Natural killer cell treated with Interleukin-12 subunit alpha and Interleukin-12 subunit beta and Interleukin-15 and Interleukin-18, amount 100 ng/mL, for 72 hours (primary cell): ENCODE data around the gene NUDT1. TPM values are rescaled to one million over a fixed set of nuclear protein-coding genes. Genes with fewer than 3 reads are reported as not detected.

Source experiments
- ATAC-seq, 2 donors: fragments of 150-1000 bp; cut with Tn5 transposase in 1 of 2; sonication (Bioruptor Pico), chemical (Tn5 transposase) in 1 of 2; 2 replicates each; pipeline ENCODE4 v1.10.0; 2021
- DNase-seq: peaks from one replicate; pipeline ENCODE4 v3.0.0; 2022; ENCODE audit warnings: low spot score
- H3K27ac Mint-ChIP-seq, 2 donors: 1 replicate in 1 of 2; 2 replicates in 1 of 2; pipeline ENCODE4 v1.8.0; 2022; ENCODE audit warnings: mixed read lengths in 2 of 2, mild to moderate bottlenecking in 1 of 2, moderate library complexity in 1 of 2
- H3K27me3 Mint-ChIP-seq, 2 donors: 1 replicate in 1 of 2; 2 replicates in 1 of 2; pipeline ENCODE4 v1.8.0; 2022; ENCODE audit warnings: mixed read lengths in 2 of 2
- H3K36me3 Mint-ChIP-seq: one replicate; pipeline ENCODE4 v1.8.0; 2022; ENCODE audit warnings: mixed read lengths
- H3K4me1 Mint-ChIP-seq, 2 donors: 1 replicate in 1 of 2; 2 replicates in 1 of 2; pipeline ENCODE4 v1.8.0; 2022; ENCODE audit warnings: low read depth in 2 of 2, mixed read lengths in 2 of 2, mild to moderate bottlenecking in 1 of 2
- H3K4me3 Mint-ChIP-seq: one replicate; pipeline ENCODE4 v1.8.0; 2022; ENCODE audit warnings: mixed read lengths
- H3K9me3 Mint-ChIP-seq: 2 replicates; pipeline ENCODE4 v1.8.0; 2022; ENCODE audit warnings: mixed read lengths
- total RNA-seq, 2 donors: library from RNA; stranded (reverse); gene quantifications; one replicate each; pipeline ENCODE4 v1.2.3, GENCODE V29; 2022

The NUDT1 gene
- total RNA-seq, 2 donors from 2014 or later = 31.7 to 65.2 TPM

DNA sequence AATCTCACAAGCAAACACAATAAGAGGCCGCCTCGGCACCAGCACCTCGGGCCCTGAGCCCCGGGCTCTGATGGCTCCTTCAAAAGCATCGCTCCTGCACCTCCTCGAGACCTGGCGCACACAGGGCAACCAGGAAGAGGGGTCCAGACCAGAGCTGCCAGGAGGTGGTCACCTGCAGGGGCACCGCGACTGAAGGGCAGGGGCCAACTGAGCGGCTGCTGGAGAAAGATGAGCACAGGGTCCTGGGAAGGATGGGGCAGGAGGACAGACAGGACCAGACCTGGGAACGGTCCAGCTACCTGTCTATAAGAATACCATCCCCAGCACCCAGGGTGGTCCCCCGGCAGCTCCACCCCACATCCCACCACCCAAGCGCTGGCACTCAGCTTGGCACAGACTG, 30.1 kb upstream of the NUDT1 start:
- DNase-seq = no peak

DNA sequence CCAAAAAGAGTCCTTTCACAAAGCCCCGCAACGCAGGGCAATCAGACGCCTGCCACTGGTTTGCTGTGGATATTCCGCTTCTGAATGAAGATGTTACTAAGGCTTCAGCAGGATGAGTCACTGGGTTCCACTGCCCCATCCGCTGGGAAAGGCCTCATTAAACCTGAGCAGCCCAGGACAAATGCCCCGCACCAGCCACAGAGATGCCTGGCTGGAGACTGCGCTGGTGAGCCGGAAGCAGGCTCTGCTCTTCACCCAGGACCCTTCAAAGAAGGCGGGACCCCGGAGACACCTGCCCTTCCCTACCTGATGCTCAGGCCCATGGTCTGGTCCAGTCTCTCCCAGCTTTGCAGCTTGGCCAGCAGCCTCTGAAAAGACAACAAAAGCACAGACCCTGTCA, 29.1 kb upstream of the NUDT1 start:
- Mint-ChIP-seq H3K27ac (no peak overlapping the region), H3K27me3 (no peaks in the 10 kb centered on the region), H3K4me1 (peaks cover 0 to 8% of the 10 kb centered on the region in 2 donors), H3K36me3 (peaks cover 22% of the 10 kb centered on the region), H3K9me3 (no peaks in the 10 kb centered on the region), H3K4me3 (no peak overlapping the region)
- no peak for DNase-seq
- ATAC-seq = no peak

More for the DNA sequence above, 30.1 kb upstream of the NUDT1 start:
- H3K27ac Mint-ChIP-seq = no peak overlapping the region
- H3K4me3 Mint-ChIP-seq = no peak overlapping the region
- ATAC-seq = no peak
- H3K4me1 Mint-ChIP-seq = peaks cover 0 to 8% of the 10 kb centered on the region in 2 donors
- H3K9me3 Mint-ChIP-seq = no peaks in the 10 kb centered on the region
- H3K27me3 Mint-ChIP-seq = no peaks in the 10 kb centered on the region
- peaks cover 22% of the 10 kb centered on the region for H3K36me3 Mint-ChIP-seq

DNA sequence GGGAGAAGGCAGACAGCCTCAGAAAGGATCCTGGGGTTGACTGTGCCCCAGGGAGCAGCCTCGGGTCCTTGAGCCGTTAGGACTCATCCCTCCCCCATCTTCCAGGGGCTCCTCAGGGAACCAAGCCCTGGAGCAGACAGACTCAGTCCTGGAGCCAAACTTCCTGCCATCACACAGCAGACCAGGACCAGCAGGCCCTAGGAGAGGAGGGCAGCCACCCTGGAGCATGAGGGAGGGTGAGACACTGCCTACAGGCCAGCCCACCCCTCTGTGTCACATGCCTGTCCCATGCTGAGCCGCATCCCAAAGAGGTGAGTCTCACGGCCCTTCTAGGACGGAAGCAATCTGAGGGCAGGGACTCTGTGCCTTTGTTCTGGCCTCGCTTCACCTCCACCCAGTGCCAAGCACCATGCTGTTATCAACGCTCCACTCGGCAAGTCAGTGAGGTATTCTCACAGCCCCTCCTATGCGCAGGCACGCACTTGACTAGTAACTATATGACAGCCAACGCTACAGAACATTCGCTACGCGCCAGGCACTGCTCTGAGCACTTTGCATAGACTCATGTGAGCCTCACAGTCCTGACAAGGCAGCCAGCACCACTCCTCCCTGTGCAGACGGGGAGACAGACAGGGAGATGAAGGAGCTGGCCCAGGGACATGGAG, 28.3 kb upstream of the NUDT1 start:
- H3K4me3 Mint-ChIP-seq = no peak overlapping the region
- H3K27me3 Mint-ChIP-seq = no peaks in the 10 kb centered on the region
- peaks cover 17% of the 10 kb centered on the region for H3K36me3 Mint-ChIP-seq
- H3K27ac Mint-ChIP-seq = peak overlapping the region in 1 of 2 donors; percentile 40
- peaks cover 0 to 10% of the 10 kb centered on the region in 2 donors for H3K4me1 Mint-ChIP-seq
- ATAC-seq (no peak), DNase-seq (no peak)
- H3K9me3 Mint-ChIP-seq = no peaks in the 10 kb centered on the region

DNA sequence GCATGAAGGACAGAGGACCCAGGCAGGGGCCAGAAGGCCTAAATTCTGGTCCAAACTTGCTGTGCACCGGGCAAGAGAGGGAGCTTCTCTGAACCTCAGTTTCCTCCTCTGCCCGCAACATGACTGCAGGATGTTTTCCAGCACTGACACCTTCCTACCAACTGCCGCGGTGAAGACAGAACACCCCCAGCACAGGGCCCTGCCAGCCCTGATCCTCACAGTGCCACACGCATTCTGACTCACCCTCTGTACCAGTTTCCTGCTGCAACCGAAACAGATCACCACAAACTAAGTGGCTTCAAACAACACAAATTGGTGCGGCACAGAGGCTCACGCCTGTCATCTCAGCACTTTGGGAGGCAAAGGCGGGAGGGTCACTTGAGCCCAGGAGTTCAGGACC, 27.4 kb upstream of the NUDT1 start:
- ATAC-seq (peak in 1 of 2 donors; percentile 62), DNase-seq (no peak)
- no peak overlapping the region for H3K4me3 Mint-ChIP-seq
- H3K9me3 Mint-ChIP-seq = no peaks in the 10 kb centered on the region
- peaks cover 16% of the 10 kb centered on the region for H3K36me3 Mint-ChIP-seq
- H3K4me1 Mint-ChIP-seq = peaks cover 0 to 7% of the 10 kb centered on the region in 2 donors
- H3K27me3 Mint-ChIP-seq = no peaks in the 10 kb centered on the region
- H3K27ac Mint-ChIP-seq = no peak overlapping the region

DNA sequence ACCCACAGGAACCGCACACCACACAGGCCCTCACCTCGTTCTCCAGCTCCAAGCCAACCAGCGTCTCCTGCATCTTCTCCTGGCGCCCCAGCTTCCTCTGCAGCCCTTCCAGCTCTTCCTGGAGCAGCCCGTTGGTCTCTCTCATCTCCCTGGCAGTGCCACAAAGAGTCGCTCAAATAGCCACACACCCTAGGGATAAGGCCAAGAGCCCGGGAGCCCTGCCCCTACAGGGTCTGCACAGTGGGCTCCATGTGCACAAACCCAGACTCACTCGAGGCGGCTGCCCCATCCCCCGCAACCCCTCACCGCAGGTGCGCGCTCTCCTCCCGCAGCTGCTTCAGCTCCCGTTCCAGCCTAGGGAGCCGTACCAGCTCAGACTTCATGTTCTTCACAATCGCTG, 26.2 kb upstream of the NUDT1 start:
- ATAC-seq = no peak
- Mint-ChIP-seq H3K36me3 (peaks cover 16% of the 10 kb centered on the region), H3K9me3 (no peaks in the 10 kb centered on the region), H3K4me3 (no peak overlapping the region), H3K27ac (peak overlapping the region in 1 of 2 donors; percentile 37), H3K4me1 (peaks cover 0 to 7% of the 10 kb centered on the region in 2 donors), H3K27me3 (no peaks in the 10 kb centered on the region)
- no peak for DNase-seq

DNA sequence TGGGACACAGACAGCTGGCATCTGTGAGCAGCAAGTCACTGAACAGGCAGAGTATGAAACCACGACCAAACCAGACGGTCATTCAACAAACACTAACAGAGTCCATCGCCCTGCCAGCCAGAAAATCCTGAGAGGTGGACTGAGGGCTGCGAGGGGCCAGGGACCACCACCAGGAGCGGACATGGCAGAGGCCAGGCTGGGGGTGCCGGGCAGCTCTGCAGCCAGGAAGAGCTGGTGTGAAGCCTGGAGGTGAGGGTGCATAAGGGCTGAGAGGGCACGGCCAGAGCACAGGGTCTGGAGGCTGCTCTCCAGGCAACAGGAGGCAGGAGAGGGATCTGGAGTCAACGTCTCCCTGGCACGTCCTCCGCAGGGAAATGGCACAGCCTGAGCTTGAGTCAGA, 24.8 kb upstream of the NUDT1 start:
- Mint-ChIP-seq H3K4me1 (peaks cover 0 to 7% of the 10 kb centered on the region in 2 donors), H3K4me3 (no peak overlapping the region), H3K27ac (no peak overlapping the region), H3K36me3 (peaks cover 16% of the 10 kb centered on the region), H3K9me3 (no peaks in the 10 kb centered on the region), H3K27me3 (no peaks in the 10 kb centered on the region)
- no peak for ATAC-seq
- no peak for DNase-seq

DNA sequence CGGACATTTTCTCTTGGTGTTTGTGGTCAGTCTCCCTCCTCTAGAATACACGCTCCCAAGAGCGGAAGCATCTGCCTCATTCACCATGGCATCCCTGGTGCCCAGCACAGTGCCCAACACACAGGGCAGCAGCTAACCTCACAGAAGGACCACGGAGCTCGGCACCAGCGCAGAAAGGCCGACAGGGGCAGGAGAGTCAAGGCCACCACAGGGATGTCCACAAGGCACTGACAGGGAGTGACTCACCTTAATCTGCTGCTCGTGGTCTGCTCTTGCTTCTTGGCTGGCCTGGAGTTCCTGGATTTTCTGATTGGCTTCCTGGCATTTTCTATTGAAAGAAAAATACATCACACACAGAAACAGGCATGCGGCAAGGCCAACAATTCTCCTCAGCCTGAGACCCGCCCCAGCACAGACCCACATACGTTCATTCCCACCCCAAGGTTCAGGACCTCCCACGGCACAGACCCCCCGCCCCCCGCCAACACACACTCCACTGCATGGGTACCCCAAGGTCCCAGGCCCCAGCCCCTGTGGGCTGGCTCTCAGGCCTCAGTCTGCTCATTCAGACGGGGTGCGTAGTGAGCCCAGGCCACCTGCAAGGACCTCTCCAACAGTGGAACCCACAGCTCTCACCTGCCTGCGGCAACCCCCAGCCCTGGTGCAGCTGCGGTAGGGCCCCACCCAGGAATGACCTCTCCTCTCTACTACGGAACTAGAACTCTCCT, 24.1 kb upstream of the NUDT1 start:
- Mint-ChIP-seq H3K36me3 (peaks cover 10% of the 10 kb centered on the region), H3K9me3 (no peaks in the 10 kb centered on the region), H3K4me3 (no peak overlapping the region), H3K27ac (no peak overlapping the region), H3K27me3 (no peaks in the 10 kb centered on the region), H3K4me1 (peaks cover 0 to 7% of the 10 kb centered on the region in 2 donors)
- no peak for DNase-seq
- ATAC-seq = no peak

DNA sequence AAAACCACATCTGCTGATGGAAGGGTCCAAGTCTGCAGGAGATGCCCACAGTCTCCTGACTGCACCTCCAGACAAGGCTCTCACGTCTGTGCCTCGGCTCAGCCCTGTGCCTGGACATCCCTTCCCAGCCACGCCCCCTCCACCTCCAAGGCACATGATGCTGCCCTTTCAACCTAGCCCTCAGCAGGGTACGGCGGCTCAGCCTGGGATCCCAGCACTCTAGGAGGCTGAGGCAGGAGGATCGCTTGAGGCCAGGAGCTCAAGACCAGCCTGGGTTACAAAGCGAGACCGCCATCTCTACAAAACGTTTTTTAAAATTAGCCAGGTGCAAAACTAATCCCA, 23.6 kb upstream of the NUDT1 start:
- no peak for DNase-seq
- no peaks in the 10 kb centered on the region for H3K27me3 Mint-ChIP-seq
- H3K36me3 Mint-ChIP-seq = peaks cover 9% of the 10 kb centered on the region
- H3K9me3 Mint-ChIP-seq = no peaks in the 10 kb centered on the region
- H3K4me3 Mint-ChIP-seq = no peak overlapping the region
- H3K27ac Mint-ChIP-seq = no peak overlapping the region
- H3K4me1 Mint-ChIP-seq = peaks cover 0 to 7% of the 10 kb centered on the region in 2 donors
- no peak for ATAC-seq

DNA sequence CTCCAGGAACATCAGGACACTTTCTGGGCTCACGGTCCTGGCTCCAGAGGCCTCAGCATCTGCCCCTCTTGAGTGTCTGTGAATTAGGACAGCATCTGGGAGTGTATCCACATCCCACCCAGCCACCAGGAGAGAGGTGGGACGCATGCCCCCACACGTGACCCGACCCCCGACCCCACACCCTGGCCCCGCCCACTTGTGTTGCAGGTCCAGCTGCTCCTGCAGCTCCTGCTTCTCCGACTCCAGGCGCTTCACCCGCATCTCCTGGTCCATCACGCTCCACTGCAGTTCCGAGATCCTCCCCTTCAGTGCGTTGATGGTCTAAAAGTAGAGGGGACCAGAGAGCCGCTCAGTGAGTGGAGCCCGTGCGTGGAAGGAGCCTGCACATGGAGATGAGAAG, 22.9 kb upstream of the NUDT1 start:
- no peaks in the 10 kb centered on the region for H3K27me3 Mint-ChIP-seq
- peaks cover 6% of the 10 kb centered on the region for H3K36me3 Mint-ChIP-seq
- H3K4me3 Mint-ChIP-seq = no peak overlapping the region
- H3K9me3 Mint-ChIP-seq = no peaks in the 10 kb centered on the region
- DNase-seq = no peak
- H3K4me1 Mint-ChIP-seq = peaks cover 0 to 6% of the 10 kb centered on the region in 2 donors
- H3K27ac Mint-ChIP-seq = no peak overlapping the region
- no peak for ATAC-seq

DNA sequence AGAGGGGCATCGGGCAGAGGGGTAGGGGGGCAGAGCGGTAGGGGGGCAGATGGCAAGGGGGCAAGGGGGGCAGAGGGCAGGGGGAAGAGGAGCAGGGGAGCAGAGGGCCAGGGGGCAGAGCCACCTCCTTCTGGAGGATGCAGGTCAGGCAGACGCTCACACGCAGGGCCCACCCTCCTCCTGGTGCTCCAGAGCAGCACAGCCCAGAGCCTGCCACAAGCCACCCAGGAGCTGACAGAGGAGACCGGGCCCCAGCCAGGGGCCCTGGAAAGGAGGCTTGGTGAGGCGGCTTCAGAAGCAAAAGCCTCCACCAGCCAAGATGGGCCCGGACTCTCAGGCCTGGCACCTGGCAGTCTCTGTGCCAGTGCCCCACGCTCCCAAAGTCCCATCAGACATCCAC, 22.4 kb upstream of the NUDT1 start:
- H3K36me3 Mint-ChIP-seq = peaks cover 6% of the 10 kb centered on the region
- H3K4me3 Mint-ChIP-seq = no peak overlapping the region
- no peak for ATAC-seq

DNA sequence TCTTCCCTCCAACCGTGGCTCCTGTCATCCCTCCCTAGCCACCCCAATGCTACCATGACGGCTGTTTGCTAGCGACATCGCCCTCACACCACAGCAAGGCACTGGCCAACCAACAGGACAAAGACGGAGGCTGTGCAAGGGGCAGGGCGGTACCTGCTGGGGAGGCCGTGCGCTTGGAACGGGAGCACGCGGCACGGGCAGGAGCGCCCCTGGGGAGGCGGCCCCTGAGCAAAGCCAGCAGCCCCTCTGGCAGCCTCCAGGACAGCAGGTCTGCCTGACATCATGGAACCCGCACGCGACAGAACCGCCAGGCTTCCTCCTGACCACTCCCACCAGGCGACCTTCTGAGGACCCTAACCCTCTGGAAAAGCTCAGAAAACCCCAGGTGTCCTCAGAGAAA, 22.0 kb upstream of the NUDT1 start:
- ATAC-seq (no peak), DNase-seq (no peak)
- peaks cover 0 to 8% of the 10 kb centered on the region in 2 donors for H3K4me1 Mint-ChIP-seq
- H3K9me3 Mint-ChIP-seq = no peaks in the 10 kb centered on the region
- H3K36me3 Mint-ChIP-seq = peaks cover 6% of the 10 kb centered on the region
- no peak overlapping the region for H3K4me3 Mint-ChIP-seq
- H3K27me3 Mint-ChIP-seq = no peaks in the 10 kb centered on the region
- H3K27ac Mint-ChIP-seq = no peak overlapping the region

More for the DNA sequence above, 22.4 kb upstream of the NUDT1 start:
- H3K27ac Mint-ChIP-seq = no peak overlapping the region
- peaks cover 0 to 8% of the 10 kb centered on the region in 2 donors for H3K4me1 Mint-ChIP-seq
- no peak for DNase-seq
- no peaks in the 10 kb centered on the region for H3K9me3 Mint-ChIP-seq
- no peaks in the 10 kb centered on the region for H3K27me3 Mint-ChIP-seq

DNA sequence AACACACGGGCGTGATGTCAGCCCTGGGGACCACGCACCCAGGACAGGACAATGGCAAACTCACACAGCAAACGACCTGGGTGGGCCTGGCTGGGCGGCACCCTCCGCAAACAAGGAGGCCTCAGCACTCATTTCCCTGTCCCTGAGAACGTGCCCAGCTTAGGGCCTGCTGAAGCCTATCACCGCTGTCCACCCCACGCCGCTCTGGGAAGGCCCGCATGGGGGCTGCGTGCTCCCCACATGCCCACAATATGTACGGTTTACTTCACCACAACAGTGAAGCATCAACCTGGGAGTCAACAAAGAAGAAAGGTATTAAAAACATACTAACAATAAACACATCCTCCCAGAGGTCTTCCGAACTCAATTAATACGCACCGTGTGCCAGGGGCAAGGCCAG, 21.5 kb upstream of the NUDT1 start:
- Mint-ChIP-seq H3K36me3 (peaks cover 6% of the 10 kb centered on the region), H3K9me3 (no peaks in the 10 kb centered on the region), H3K27me3 (no peaks in the 10 kb centered on the region), H3K4me1 (peaks cover 0 to 6% of the 10 kb centered on the region in 2 donors), H3K27ac (no peak overlapping the region), H3K4me3 (no peak overlapping the region)
- DNase-seq (no peak), ATAC-seq (no peak)

DNA sequence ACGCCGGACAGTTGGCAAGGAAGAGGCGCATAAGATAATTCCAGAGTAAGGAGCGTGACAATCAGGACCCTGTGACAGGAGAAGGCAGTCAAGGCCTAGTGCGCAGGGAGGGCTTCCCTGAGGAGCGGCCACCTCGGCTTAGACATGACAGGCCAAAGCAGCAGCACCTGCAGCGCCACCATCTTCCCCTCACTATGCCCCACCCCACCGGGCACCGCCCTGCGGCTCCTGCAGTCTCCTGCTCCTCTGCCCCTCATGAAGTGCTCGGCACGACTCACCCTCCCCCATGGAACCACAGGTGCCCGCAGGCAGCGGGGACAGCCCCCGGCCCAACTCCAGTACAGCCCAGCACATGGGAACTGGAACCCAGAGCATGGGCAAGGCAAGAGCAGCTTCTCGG, 21.1 kb upstream of the NUDT1 start:
- H3K4me1 Mint-ChIP-seq = peaks cover 0 to 6% of the 10 kb centered on the region in 2 donors
- no peak for DNase-seq
- no peak overlapping the region for H3K4me3 Mint-ChIP-seq
- no peaks in the 10 kb centered on the region for H3K27me3 Mint-ChIP-seq
- no peaks in the 10 kb centered on the region for H3K9me3 Mint-ChIP-seq
- ATAC-seq = no peak
- H3K27ac Mint-ChIP-seq = no peak overlapping the region
- H3K36me3 Mint-ChIP-seq = peaks cover 4% of the 10 kb centered on the region

DNA sequence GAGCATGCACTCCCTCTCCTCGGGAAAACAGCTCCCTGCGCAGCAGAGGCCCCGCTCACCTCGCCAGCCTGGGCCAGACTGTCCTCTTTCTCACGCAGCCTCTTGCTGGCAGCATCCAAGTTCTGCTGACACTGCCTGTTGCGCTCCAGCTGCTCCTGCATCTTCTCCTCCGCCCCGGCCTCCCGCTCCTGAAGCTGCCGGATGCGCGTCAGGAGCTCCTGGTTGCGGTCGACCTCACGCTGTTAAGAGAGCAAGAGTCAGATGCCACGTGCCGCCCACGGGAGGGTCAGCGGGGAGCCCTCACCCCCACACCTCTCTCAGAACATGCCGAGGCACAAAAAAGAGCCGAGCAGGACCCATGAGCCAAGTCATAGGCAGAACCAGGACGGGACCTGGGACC, 19.5 kb upstream of the NUDT1 start:
- no peak overlapping the region for H3K27ac Mint-ChIP-seq
- H3K9me3 Mint-ChIP-seq = no peaks in the 10 kb centered on the region
- H3K4me1 Mint-ChIP-seq = peaks cover 0 to 7% of the 10 kb centered on the region in 2 donors
- H3K36me3 Mint-ChIP-seq = no peaks in the 10 kb centered on the region
- no peaks in the 10 kb centered on the region for H3K27me3 Mint-ChIP-seq
- ATAC-seq = no peak
- no peak overlapping the region for H3K4me3 Mint-ChIP-seq
- DNase-seq = no peak
